Adipocyte (in vitro differentiated cells): ENCODE data around the gene SPRED2.

Experiments
- DNase-seq: peaks from one replicate; pipeline ENCODE4 v3.0.0-alpha.2; 2015; ENCODE audit warnings: low read depth
- H3K27me3 ChIP-seq: replicated peaks from 2 replicates; pipeline ENCODE4 v1.7.0; 2013; ENCODE audit warnings: mild to moderate bottlenecking, low read length, moderate library complexity; ENCODE audit not compliant: control insufficient read depth, insufficient read depth
- H3K36me3 ChIP-seq: 2 replicates; pipeline ENCODE4 v1.7.0; 2013; ENCODE audit warnings: low read length, mild to moderate bottlenecking, moderate library complexity; ENCODE audit not compliant: control insufficient read depth, insufficient read depth, severe bottlenecking
- H3K4me1 ChIP-seq: 2 replicates; pipeline ENCODE4 v1.7.0; 2013; ENCODE audit warnings: mild to moderate bottlenecking, low read length, moderate library complexity; ENCODE audit not compliant: control insufficient read depth, insufficient read depth
- H3K4me3 ChIP-seq: 2 replicates; pipeline ENCODE4 v1.7.0; 2013; ENCODE audit warnings: mild to moderate bottlenecking, low read length, moderate library complexity
- H3K9ac ChIP-seq: 2 replicates; pipeline ENCODE4 v1.7.0; 2013; ENCODE audit warnings: mild to moderate bottlenecking, low read length, moderate library complexity
- H3K9me3 ChIP-seq: 2 replicates; pipeline ENCODE4 v1.7.0; 2013; ENCODE audit warnings: mild to moderate bottlenecking, low read length, moderate library complexity; ENCODE audit not compliant: control insufficient read depth

Gene SPRED2, protein sequence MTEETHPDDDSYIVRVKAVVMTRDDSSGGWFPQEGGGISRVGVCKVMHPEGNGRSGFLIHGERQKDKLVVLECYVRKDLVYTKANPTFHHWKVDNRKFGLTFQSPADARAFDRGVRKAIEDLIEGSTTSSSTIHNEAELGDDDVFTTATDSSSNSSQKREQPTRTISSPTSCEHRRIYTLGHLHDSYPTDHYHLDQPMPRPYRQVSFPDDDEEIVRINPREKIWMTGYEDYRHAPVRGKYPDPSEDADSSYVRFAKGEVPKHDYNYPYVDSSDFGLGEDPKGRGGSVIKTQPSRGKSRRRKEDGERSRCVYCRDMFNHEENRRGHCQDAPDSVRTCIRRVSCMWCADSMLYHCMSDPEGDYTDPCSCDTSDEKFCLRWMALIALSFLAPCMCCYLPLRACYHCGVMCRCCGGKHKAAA

DNA sequence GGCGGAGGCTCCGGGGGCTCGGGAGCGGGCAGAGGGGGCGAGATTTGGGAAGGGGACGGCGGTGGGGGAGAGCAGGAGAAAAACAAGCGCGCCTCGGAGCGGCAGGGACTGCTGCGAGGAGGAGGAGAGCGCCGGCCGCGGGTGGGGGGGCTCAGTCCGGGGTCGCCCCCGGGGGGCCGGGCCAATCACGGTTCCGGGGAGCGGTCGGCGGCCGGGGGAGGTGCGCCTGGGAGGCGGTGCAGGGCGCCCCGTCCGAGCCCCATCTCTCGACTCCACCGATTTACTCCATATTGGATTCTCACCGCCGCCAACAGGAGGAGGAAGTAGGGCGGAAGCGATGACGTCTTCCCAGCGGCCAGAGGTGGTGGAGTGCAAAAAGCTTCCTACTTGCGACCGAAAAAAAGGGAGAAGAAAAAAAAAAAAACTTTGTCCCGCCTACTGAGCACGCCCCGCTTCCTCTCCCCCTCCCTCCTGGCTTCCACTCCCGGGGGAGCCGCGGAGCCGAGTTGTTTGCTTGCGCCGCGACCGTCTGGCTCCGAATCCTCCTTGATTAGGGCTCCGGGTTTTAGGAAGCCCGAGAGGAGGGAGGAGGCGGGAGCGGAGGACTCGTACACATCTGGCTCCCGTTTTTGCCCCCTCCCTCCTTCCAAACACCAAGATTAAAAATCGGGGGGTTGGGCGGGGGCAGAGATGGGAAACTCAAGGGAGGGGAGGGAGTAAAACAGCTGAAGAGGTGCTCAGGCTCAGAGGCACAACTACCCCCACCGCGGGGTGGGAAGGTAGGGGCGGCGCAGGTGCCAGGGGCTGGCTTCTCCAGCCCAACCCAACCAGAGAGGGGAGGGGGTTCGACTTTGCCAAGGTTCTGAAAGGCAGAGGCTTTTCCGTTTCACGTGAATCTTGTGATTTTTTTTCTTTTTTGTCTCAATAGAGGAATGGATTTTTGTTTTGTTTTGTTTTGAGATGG, at the start of gene SPRED2:
Gene SPRED2, minus strand, starts transcription at position 373 of the 964 bp plus-strand sequence. CDS start 612 bp downstream, outside the sequence.
- no peaks in the 10 kb centered on the region for H3K9me3 ChIP-seq
- no peaks in the 10 kb centered on the region for H3K27me3 ChIP-seq
- H3K4me3 ChIP-seq: peak within 1 kb of the TSS; percentile 88
- H3K36me3 ChIP-seq: no peaks in the 10 kb centered on the region
- H3K4me1 ChIP-seq: peaks cover 28% of the 10 kb centered on the region
- peak; percentile 98 for DNase-seq
- H3K9ac ChIP-seq: peak within 1 kb of the TSS; percentile 91

DNA sequence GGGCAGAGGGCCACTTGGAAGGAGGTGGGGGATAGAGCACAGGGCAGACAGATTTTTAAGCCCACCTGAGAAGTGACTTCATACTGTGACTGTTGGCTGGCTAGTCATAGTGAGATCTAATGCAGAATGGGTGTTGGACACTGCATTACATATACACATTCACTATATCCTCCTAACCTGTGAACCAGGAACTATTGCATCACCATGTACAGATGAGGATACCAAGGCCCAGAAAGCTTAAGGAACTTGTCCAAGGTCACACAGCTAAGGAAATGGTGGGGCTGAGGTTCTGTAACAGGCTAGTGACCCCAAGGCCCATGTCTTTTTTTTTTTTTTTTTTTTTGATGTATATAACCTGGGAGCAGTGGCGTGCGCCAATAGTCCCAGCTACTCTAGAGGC, 49.6 kb upstream of the SPRED2 start:
- Histone ChIP-seq H3K9me3 (peaks cover 17% of the 10 kb centered on the region), H3K4me1 (no peaks in the 10 kb centered on the region), H3K9ac (no peak overlapping the region), H3K4me3 (no peak overlapping the region), H3K27me3 (no peaks in the 10 kb centered on the region), H3K36me3 (no peaks in the 10 kb centered on the region)
- no peak for DNase-seq

DNA sequence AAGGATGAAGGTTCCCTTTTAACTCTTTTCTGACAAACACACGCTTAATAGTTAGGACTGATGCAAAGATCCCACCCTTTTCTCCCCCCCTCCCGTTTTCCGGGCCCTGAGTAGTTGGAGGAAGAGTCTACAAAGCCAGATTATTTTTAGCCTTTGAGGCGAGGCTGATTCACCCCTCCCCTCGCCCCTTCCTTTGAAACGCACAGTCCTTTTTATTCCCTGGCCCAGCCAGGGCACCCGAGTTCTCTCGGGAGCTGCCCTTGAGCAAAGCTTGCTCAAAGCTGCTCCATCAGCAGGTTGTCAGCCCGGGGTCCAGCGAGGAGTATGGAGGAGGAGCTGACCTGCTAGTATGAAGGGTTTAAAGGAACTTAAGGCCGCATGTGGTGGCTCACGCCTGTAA, 47.1 kb upstream of the SPRED2 start:
- H3K27me3 ChIP-seq: no peaks in the 10 kb centered on the region

DNA sequence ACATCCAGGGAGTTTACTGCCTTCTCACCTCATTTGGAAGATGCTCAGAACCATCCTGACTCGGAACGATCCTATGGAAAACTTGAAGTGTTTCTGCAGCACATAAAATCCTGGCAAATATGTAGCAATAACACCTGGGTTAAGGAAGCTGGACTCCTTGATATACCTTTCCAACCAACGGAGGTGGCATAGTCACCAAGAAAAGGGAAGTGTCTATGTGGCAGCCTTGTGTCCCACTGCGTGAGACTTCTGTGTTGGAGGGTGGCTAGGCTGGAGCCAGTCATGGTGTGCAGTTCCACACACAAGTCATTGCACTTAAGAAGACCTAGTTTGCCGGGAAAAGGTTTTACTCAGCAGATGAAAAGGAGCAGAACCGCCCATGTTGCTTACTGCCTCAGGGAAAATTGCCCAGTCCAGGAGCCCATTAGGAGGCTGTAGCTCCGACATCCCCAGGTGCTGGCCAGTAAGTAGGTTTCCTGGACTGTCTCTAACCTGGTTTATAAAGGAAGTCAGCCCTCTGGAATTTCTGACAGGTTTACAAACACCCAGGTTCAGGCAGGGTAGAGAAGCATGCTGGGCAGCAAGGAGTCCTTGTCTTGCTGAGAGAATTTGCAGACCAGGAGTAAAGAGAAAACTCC, 46.2 kb upstream of the SPRED2 start:
- Histone ChIP-seq H3K9me3 (peaks cover 37% of the 10 kb centered on the region), H3K36me3 (no peaks in the 10 kb centered on the region), H3K9ac (no peak overlapping the region), H3K27me3 (no peaks in the 10 kb centered on the region), H3K4me1 (no peaks in the 10 kb centered on the region), H3K4me3 (no peak overlapping the region)
- DNase-seq: no peak

More for the DNA sequence above, 47.1 kb upstream of the SPRED2 start:
- no peaks in the 10 kb centered on the region for H3K4me1 ChIP-seq
- H3K36me3 ChIP-seq: no peaks in the 10 kb centered on the region
- no peak overlapping the region for H3K4me3 ChIP-seq
- no peak overlapping the region for H3K9ac ChIP-seq
- peaks cover 28% of the 10 kb centered on the region for H3K9me3 ChIP-seq
- DNase-seq: no peak

DNA sequence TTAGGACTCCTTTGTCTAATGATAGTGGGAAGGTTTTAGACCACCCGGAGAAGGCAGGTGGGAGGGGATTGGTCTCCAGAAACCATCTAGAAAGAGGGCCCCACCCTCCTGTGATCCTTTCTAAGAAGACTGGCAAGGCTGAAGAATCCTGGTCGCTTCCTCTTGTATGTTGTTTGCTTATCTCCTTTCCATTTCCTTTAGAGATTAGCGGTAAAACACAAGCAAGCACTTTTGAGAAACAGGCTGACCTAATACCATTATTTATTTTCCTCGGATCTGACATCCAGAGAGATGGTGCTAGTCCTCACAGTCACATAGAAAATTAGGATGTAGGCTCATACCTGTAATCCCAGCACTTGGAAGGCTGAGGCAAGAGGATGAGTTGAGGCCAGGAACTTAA, 45.2 kb upstream of the SPRED2 start:
- no peaks in the 10 kb centered on the region for H3K4me1 ChIP-seq

DNA sequence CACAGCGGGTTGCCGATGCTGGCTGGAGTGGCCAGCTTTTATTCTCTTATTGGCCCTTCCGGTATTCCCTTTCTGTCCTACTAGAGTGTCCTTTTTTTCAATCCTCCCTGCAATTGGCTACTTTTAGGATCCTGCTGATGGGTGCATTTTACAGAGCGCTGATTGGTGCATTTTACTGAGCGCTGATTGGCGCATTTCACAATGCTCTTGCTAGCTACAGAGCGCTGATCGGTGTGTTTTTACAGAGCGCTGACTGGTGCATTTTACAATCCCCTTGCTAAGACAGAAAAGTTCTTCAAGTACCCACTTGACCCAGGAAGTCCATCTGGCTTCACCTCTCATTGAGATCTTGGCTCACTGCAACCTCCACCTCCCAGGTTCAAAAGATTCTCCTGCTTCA, 44.4 kb upstream of the SPRED2 start:
- Histone ChIP-seq H3K9ac (no peak overlapping the region), H3K36me3 (no peaks in the 10 kb centered on the region), H3K4me1 (no peaks in the 10 kb centered on the region), H3K4me3 (no peak overlapping the region), H3K27me3 (no peaks in the 10 kb centered on the region), H3K9me3 (peaks cover 50% of the 10 kb centered on the region)
- no peak for DNase-seq

More for the DNA sequence above, 45.2 kb upstream of the SPRED2 start:
- no peaks in the 10 kb centered on the region for H3K27me3 ChIP-seq
- H3K9ac ChIP-seq: no peak overlapping the region
- DNase-seq: no peak
- H3K36me3 ChIP-seq: no peaks in the 10 kb centered on the region
- no peak overlapping the region for H3K4me3 ChIP-seq
- peaks cover 44% of the 10 kb centered on the region for H3K9me3 ChIP-seq

DNA sequence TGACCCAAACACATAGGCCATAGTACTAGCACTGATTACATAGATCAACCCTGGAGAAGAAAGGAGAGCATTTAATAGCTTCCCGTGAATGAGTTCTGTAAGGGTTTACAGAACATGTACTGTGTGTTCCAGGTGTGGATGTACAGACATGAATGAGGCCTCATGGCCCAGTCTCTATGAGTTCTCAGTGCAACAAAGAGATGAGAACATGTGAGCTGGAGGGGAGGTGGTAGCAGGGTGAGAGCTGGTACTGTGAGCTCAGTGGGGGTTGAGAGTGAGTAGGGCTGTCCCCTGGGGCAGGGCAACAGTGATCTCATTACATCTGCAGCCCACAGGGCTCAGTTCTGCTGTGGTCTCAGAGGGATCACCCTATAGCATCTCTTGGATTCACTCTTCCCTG, 42.6 kb upstream of the SPRED2 start:
- DNase-seq: no peak
- no peak overlapping the region for H3K4me3 ChIP-seq

DNA sequence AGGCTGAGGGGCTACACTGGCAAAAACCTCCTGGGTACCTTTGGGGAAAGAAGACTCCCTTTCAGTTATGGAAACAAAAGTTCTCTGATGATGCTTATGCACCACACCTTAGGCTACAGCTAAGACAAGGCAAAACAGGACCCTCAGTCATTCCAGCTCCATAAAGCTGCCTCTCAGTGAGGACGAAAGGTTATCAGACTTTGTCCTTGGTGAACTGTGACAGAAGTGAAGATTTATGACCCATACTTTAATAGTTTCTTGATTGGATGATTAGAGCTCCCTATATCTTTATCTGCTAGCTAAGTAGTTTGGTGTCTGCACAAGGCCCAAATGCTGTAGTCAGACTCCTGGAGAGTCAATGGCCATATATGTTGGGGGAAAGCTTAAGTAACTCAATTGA, 40.6 kb upstream of the SPRED2 start:
- Histone ChIP-seq H3K4me3 (no peak overlapping the region), H3K4me1 (no peaks in the 10 kb centered on the region), H3K36me3 (no peaks in the 10 kb centered on the region), H3K9ac (no peak overlapping the region), H3K9me3 (peaks cover 50% of the 10 kb centered on the region), H3K27me3 (no peaks in the 10 kb centered on the region)
- no peak for DNase-seq

More for the DNA sequence above, 42.6 kb upstream of the SPRED2 start:
- Histone ChIP-seq H3K9me3 (peaks cover 50% of the 10 kb centered on the region), H3K27me3 (no peaks in the 10 kb centered on the region), H3K9ac (no peak overlapping the region), H3K36me3 (no peaks in the 10 kb centered on the region), H3K4me1 (no peaks in the 10 kb centered on the region)

DNA sequence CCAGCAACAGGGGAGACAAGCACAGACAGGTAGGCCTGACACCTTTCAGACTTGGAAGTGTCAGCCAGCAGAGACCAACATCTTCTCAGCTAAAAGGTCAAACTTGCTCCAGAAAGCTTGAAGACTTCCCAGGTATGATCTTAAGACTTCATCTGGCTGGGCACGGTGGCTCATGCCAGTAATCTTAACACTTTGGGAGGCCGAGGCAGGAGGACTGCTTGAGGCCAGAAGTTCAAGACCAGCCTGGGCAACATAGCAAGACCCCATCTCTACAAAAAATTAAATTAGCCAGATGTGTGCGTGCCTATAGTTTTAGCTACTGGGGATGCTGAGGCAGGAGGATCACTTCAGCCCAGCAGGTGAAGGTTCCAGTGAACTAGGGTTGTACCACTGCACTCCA, 39.0 kb upstream of the SPRED2 start:
- H3K36me3 ChIP-seq: no peaks in the 10 kb centered on the region
- no peak for DNase-seq
- H3K9me3 ChIP-seq: peaks cover 39% of the 10 kb centered on the region

DNA sequence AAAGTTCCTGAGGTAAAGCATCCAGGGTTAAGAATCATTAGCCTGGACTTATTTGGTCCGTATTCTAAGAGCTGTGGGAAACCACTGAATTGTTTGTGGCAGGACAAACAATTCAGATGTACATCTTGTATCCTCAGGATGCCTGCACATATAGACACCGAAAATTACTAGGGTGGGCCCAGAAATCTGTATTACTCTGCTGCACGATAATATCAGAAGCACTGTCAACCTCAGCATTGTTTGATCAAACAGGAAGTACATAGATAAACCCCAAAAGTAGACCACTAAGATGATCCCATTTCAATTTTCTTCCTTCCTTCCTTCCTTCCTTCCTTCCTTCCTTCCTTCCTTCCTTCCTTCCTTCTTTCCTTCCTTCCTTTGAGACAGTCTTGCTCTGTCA, 34.2 kb upstream of the SPRED2 start:
- DNase-seq: no peak
- peaks cover 16% of the 10 kb centered on the region for H3K4me1 ChIP-seq

More for the DNA sequence above, 39.0 kb upstream of the SPRED2 start:
- Histone ChIP-seq H3K4me1 (no peaks in the 10 kb centered on the region), H3K9ac (no peak overlapping the region), H3K27me3 (no peaks in the 10 kb centered on the region), H3K4me3 (no peak overlapping the region)

DNA sequence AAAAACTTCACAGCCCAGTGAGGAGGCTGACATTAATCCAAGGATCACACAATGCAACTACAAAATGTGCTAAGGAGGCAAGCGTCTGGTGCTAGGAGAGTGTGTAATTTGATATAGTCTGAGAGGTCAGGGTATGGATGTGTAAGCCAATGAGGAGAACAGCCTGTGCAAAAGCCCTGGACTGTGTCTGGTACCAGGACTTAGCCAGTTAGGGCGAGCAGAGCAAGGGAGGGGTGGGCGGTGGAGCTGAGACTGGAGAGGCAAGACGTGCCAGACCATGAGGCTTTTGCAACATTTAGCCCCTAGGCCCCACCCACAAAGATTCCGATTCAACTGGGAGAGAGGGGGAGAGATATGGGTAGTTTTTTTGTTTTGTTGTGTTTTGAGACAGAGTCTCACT, 33.5 kb upstream of the SPRED2 start:
- Histone ChIP-seq H3K27me3 (no peaks in the 10 kb centered on the region), H3K4me1 (peaks cover 16% of the 10 kb centered on the region), H3K4me3 (no peak overlapping the region), H3K9ac (no peak overlapping the region), H3K9me3 (no peaks in the 10 kb centered on the region), H3K36me3 (no peaks in the 10 kb centered on the region)
- no peak for DNase-seq

More for the DNA sequence above, 34.2 kb upstream of the SPRED2 start:
- Histone ChIP-seq H3K9me3 (no peaks in the 10 kb centered on the region), H3K27me3 (no peaks in the 10 kb centered on the region), H3K4me3 (no peak overlapping the region), H3K36me3 (no peaks in the 10 kb centered on the region), H3K9ac (no peak overlapping the region)
